HFF-Myc (cell line): Measurements from ENCODE around the gene CPA3.

Experiments used
- DNase-seq: peaks from one replicate; pipeline ENCODE4 v3.0.0-alpha.2; 2011; ENCODE audit warnings: low read depth; ENCODE audit errors: extremely low read depth
- H3K4me3 ChIP-seq: replicated peaks from 2 replicates; pipeline ENCODE4 v1.5.1; 2011; ENCODE audit warnings: low read depth, mild to moderate bottlenecking, control low read depth, low read length
- TF ChIP-seq, protein P1 (sequence below): IDR thresholded peaks from 2 replicates; pipeline ENCODE4 v1.5.1; 2012; ENCODE audit warnings: mild to moderate bottlenecking, low read depth, low read length, control low read depth; ENCODE audit errors: missing control alignments

The CPA3 gene

GRCh38 chr3:148938306-148938705 lies 73.2 kb downstream of the CPA3 start:
- no peak overlapping the region for H3K4me3 ChIP-seq
- TF ChIP-seq, protein P1, sequence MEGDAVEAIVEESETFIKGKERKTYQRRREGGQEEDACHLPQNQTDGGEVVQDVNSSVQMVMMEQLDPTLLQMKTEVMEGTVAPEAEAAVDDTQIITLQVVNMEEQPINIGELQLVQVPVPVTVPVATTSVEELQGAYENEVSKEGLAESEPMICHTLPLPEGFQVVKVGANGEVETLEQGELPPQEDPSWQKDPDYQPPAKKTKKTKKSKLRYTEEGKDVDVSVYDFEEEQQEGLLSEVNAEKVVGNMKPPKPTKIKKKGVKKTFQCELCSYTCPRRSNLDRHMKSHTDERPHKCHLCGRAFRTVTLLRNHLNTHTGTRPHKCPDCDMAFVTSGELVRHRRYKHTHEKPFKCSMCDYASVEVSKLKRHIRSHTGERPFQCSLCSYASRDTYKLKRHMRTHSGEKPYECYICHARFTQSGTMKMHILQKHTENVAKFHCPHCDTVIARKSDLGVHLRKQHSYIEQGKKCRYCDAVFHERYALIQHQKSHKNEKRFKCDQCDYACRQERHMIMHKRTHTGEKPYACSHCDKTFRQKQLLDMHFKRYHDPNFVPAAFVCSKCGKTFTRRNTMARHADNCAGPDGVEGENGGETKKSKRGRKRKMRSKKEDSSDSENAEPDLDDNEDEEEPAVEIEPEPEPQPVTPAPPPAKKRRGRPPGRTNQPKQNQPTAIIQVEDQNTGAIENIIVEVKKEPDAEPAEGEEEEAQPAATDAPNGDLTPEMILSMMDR: no peak
- no peak for DNase-seq

GRCh38 chr3:148938936-148939335 lies 73.8 kb downstream of the CPA3 start:
- TF ChIP-seq, protein P1: no peak
- no peak overlapping the region for H3K4me3 ChIP-seq
- DNase-seq: no peak

- DNase-seq: no peak
- TF ChIP-seq, protein P1: no peak
These were observed 75.9 kb downstream of the CPA3 start for GRCh38 chr3:148940983-148941382.

DNA sequence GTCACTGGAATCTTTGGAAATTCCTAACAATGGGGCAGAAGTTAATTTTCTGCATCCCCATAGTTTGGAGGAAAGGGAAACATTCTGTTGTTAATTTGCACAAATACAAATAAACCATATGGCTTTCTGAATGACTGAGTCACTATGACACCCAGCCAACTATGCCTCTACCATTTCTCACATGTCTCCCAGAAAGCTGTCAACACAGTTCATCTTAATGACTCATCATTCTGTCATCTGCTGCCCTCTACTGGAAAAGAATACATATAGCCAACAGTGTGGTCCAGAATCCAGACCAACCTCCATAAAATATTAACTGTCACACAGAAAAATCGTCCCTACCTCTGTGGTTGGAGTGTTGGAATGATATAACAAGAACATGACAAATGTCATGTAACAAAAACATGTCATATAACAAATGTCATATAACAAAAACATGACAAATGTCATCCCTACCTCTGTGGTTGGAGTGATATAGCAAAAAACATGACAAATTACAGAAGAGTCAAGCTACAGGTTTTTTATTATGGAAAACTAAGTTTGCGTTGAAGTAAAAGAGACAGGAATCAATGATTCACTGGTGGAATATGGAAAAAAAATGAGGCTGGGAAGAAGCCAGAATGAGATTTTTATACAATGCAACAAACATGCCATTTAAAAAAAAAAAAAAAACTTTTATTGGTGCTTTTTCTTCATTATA lies 78.6 kb downstream of the CPA3 start:
- peak; percentile 93 for DNase-seq
- H3K4me3 ChIP-seq: no peak overlapping the region
- TF ChIP-seq, protein P1: peak; percentile 64

More at GRCh38 chr3:148940983-148941382, 75.9 kb downstream of the CPA3 start:
- H3K4me3 ChIP-seq: no peak overlapping the region

DNA sequence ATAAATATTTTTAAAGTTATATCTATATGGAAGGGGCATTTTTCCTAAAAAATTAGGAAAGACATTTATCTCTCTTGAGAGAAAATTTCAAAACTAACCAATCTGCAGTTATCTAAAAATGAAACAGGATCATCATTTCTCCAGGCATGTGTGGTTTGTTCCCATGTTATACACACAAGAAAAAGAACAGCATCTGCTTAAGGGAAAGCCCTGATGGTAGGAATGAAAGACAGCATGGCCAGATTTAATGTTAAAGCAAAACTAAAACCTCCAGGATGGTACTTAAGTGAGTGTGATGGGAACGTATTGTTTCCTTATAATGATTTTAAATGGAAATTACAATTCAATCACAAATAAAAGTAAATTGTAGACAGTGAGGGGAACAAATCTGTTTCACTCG lies 80.0 kb downstream of the CPA3 start:
- DNase-seq: no peak
- TF ChIP-seq, protein P1: no peak
- no peak overlapping the region for H3K4me3 ChIP-seq
